Fibroblast of lung (primary cell): ENCODE results near the gene SPTB. TPM values are rescaled to one million over a fixed set of nuclear protein-coding genes. Genes with fewer than 3 reads are reported as not detected.

Experiments
- DNase-seq, 2 donors: peaks; one replicate each; pipeline versions ENCODE4 v3.0.0 to v3.0.0-alpha.2; 2010; ENCODE audit warnings: low read depth in 2 of 2
- H2AFZ ChIP-seq: 2 replicates; pipeline ENCODE4 v1.5.1; 2012; ENCODE audit warnings: low read length, control low read depth, inconsistent platforms
- H3K27ac ChIP-seq: 2 replicates; pipeline ENCODE4 v1.5.1; 2011; ENCODE audit warnings: low read length, control low read depth; ENCODE audit not compliant: insufficient read depth
- H3K27me3 ChIP-seq: 2 replicates; pipeline ENCODE4 v1.5.1; 2011; ENCODE audit warnings: mild to moderate bottlenecking, low read length; ENCODE audit not compliant: control insufficient read depth, insufficient read depth
- H3K36me3 ChIP-seq: 2 replicates; pipeline ENCODE4 v1.5.1; 2011; ENCODE audit warnings: low read length; ENCODE audit not compliant: control insufficient read depth, insufficient read depth
- H3K4me1 ChIP-seq: 2 replicates; pipeline ENCODE4 v1.5.1; 2011; ENCODE audit warnings: low read length; ENCODE audit not compliant: control insufficient read depth, insufficient read depth; ENCODE audit errors: extremely low read depth
- H3K4me2 ChIP-seq: 2 replicates; pipeline ENCODE4 v1.5.1; 2011; ENCODE audit warnings: low read length, control low read depth; ENCODE audit not compliant: insufficient read depth; ENCODE audit errors: extremely low read depth
- H3K4me3 ChIP-seq, 4 experiments: fragments of 200-600 bp in 1 of 4; sonication (generic) in 1 of 4; replicated peaks in 1 of 4; 2 replicates each; pipeline ENCODE4 v1.5.1; 2011 to 2016; ENCODE audit warnings: low read length in 4 of 4, low read depth in 3 of 4, mild to moderate bottlenecking in 3 of 4, control low read depth in 2 of 4, inconsistent platforms in 1 of 4, mixed read lengths in 1 of 4; ENCODE audit not compliant: insufficient read depth in 1 of 4; ENCODE audit errors: control extremely low read depth in 1 of 4
- H3K79me2 ChIP-seq: 2 replicates; pipeline ENCODE4 v1.5.1; 2012; ENCODE audit warnings: mild to moderate bottlenecking, low read length, inconsistent platforms; ENCODE audit not compliant: control insufficient read depth, insufficient read depth
- H3K9ac ChIP-seq: 2 replicates; pipeline ENCODE4 v1.5.1; 2011; ENCODE audit warnings: mild to moderate bottlenecking, low read length, control low read depth; ENCODE audit not compliant: insufficient read depth
- H3K9me3 ChIP-seq: 2 replicates; pipeline ENCODE4 v1.5.1; 2012; ENCODE audit warnings: low read depth, low read length; ENCODE audit not compliant: control insufficient read depth, insufficient read depth
- H4K20me1 ChIP-seq: 2 replicates; pipeline ENCODE4 v1.5.1; 2011; ENCODE audit warnings: low read length; ENCODE audit not compliant: control insufficient read depth, insufficient read depth; ENCODE audit errors: extremely low read depth
- CTCF ChIP-seq, 2 donors: IDR thresholded peaks in 1 of 2; conservative IDR thresholded peaks in 1 of 2; 1 replicate in 1 of 2; 2 replicates in 1 of 2; pipeline ENCODE4 v1.5.1; 2011 to 2012; ENCODE audit warnings: low read length in 2 of 2, control low read depth in 1 of 2, inconsistent platforms in 1 of 2, low read depth in 1 of 2, mild to moderate bottlenecking in 1 of 2
- EZH2 ChIP-seq: IDR thresholded peaks from 2 replicates; pipeline ENCODE4 v1.5.1; 2012; ENCODE audit warnings: low read length, control low read depth, mild to moderate bottlenecking; ENCODE audit errors: missing control alignments
- polyA plus RNA-seq, 2 donors: library from polyadenylated mRNA; depleted of rRNA in 1 of 2; stranded (reverse) in 1 of 2; unstranded in 1 of 2; fragments of >200 nt; gene quantifications; 2 replicates each; pipeline ENCODE4 v1.2.1, GENCODE V29; 2011 to 2012; ENCODE audit warnings: missing spikeins in 1 of 2
- total RNA-seq: library from RNA; depleted of rRNA; stranded (reverse); fragments of >200 nt; gene quantifications from 2 replicates; pipeline ENCODE4 v1.2.1, GENCODE V29; 2014

SPTB gene
- total and polyA plus RNA-seq, 2 donors (not counting 1 experiment from before 2014, with no cell fraction given), result not detected

GRCh38 chr14:64718762-64719161 is 160.9 kb downstream of the SPTB start:
- Histone ChIP-seq H3K36me3 (no peaks in the 10 kb centered on the region), H3K9me3 (peaks cover 2% of the 10 kb centered on the region), H2AFZ (no peak overlapping the region), H3K79me2 (no peaks in the 10 kb centered on the region), H4K20me1 (no peaks in the 10 kb centered on the region), H3K9ac (no peak overlapping the region), H3K27ac (no peak overlapping the region), H3K4me1 (peaks cover 21% of the 10 kb centered on the region), H3K27me3 (peaks cover 2% of the 10 kb centered on the region), H3K4me3 (no peak overlapping the region), H3K4me2 (no peak overlapping the region)
- DNase-seq, result no peak
- TF ChIP-seq EZH2 (no peak), CTCF (conservative IDR thresholded peaks at IDR 0.05 in 1 of 2, IDR thresholded peaks at IDR 0.05 in 1 of 2; ENCODE audit: low read depth in 1 of 2, low read length in 2 of 2) (no peak)

- no peak overlapping the region for H3K4me3 ChIP-seq
Observed at GRCh38 chr14:64717870-64718269, 161.8 kb downstream of the SPTB start.

GRCh38 chr14:64715628-64716412 is 163.9 kb downstream of the SPTB start:
- peak in 1 of 2 donors; percentile 33 for DNase-seq
- no peaks in the 10 kb centered on the region for H3K36me3 ChIP-seq
- no peak overlapping the region for H3K9ac ChIP-seq
- no peaks in the 10 kb centered on the region for H4K20me1 ChIP-seq
- peaks cover 2% of the 10 kb centered on the region for H3K27me3 ChIP-seq
- H3K4me1 ChIP-seq, result peaks cover 13% of the 10 kb centered on the region
- no peak overlapping the region for H3K4me3 ChIP-seq
- no peak overlapping the region for H3K27ac ChIP-seq
- H3K79me2 ChIP-seq, result no peaks in the 10 kb centered on the region
- TF ChIP-seq CTCF (conservative IDR thresholded peaks at IDR 0.05 in 1 of 2, IDR thresholded peaks at IDR 0.05 in 1 of 2; ENCODE audit: low read depth in 1 of 2, low read length in 2 of 2), result no peak
- TF ChIP-seq EZH2, result no peak
- H2AFZ ChIP-seq, result no peak overlapping the region
- peaks cover 2% of the 10 kb centered on the region for H3K9me3 ChIP-seq
- H3K4me2 ChIP-seq, result no peak overlapping the region

More at GRCh38 chr14:64717870-64718269, 161.8 kb downstream of the SPTB start:
- Histone ChIP-seq H3K79me2 (no peaks in the 10 kb centered on the region), H4K20me1 (no peaks in the 10 kb centered on the region), H3K9me3 (peaks cover 2% of the 10 kb centered on the region), H3K36me3 (no peaks in the 10 kb centered on the region), H2AFZ (no peak overlapping the region), H3K4me2 (no peak overlapping the region), H3K9ac (no peak overlapping the region), H3K4me1 (peaks cover 21% of the 10 kb centered on the region), H3K27ac (no peak overlapping the region), H3K27me3 (peaks cover 2% of the 10 kb centered on the region)
- TF ChIP-seq EZH2, result no peak
- no peak for TF ChIP-seq CTCF (conservative IDR thresholded peaks at IDR 0.05 in 1 of 2, IDR thresholded peaks at IDR 0.05 in 1 of 2; ENCODE audit: low read depth in 1 of 2, low read length in 2 of 2)
- peak in 1 of 2 donors; percentile 41 for DNase-seq
